H1 (cell line): Measurements from ENCODE around the gene OR2D3. TPM values are rescaled to one million over a fixed set of nuclear protein-coding genes. Genes with fewer than 3 reads are reported as not detected.

Source experiments
- CTCF ChIA-PET: fragments of 300-600 bp; sonication (Branson Sonifier 250); formaldehyde crosslinking; loops from one replicate; lab custom pipeline; 2021; ENCODE audit not compliant: partially characterized antibody; lab: Charles Lee
- POLR2A ChIA-PET: fragments of 300-600 bp; sonication (Branson Sonifier 250); formaldehyde crosslinking; loops from one replicate; lab custom pipeline; 2021; ENCODE audit warnings: inconsistent platforms; ENCODE audit not compliant: partially characterized antibody; lab: Charles Lee
- DNase-seq, 2 experiments: peaks; one replicate each; pipeline versions ENCODE4 v3.0.0 to v3.0.0-alpha.2; 2010 to 2022; ENCODE audit warnings: low spot score in 2 of 2, low read depth in 1 of 2, mixed read lengths in 1 of 2
- FAIRE-seq: peaks from 2 replicates; lab custom pipeline; 2011; peaks lifted over from hg19 to GRCh38; lab: Jason Lieb, UNC
- H2AFZ ChIP-seq: 2 replicates; pipeline ENCODE4 v1.8.1; 2012; ENCODE audit warnings: low read length, inconsistent platforms
- H2AK5ac ChIP-seq: 2 replicates; pipeline ENCODE4 v1.6.1; 2013; ENCODE audit warnings: low read depth, low read length
- H2BK120ac ChIP-seq: replicated peaks from 2 replicates; pipeline ENCODE3; 2013; ENCODE audit warnings: low read depth, low read length, inconsistent platforms
- H2BK12ac ChIP-seq: 2 replicates; pipeline ENCODE4 v1.6.1; 2013; ENCODE audit warnings: low read depth, low read length
- H2BK15ac ChIP-seq: 2 replicates; pipeline ENCODE4 v1.6.1; 2013; ENCODE audit warnings: low read length
- H2BK20ac ChIP-seq: 2 replicates; pipeline ENCODE4 v1.6.1; 2013; ENCODE audit warnings: low read length
- H2BK5ac ChIP-seq: 2 replicates; pipeline ENCODE4 v1.6.1; 2013; ENCODE audit warnings: low read depth, low read length
- H3K14ac ChIP-seq: 2 replicates; pipeline ENCODE4 v1.6.1; 2013; ENCODE audit warnings: inconsistent platforms; ENCODE audit not compliant: insufficient read length
- H3K18ac ChIP-seq: 2 replicates; pipeline ENCODE4 v1.6.1; 2013; ENCODE audit warnings: low read length; ENCODE audit errors: extremely low read depth
- H3K23ac ChIP-seq: 2 replicates; pipeline ENCODE4 v1.6.1; 2013; ENCODE audit warnings: inconsistent platforms; ENCODE audit not compliant: insufficient read length
- H3K23me2 ChIP-seq: 2 replicates; pipeline ENCODE4 v1.6.1; 2013; ENCODE audit warnings: low read depth, low read length
- H3K27ac ChIP-seq: 2 replicates; pipeline ENCODE4 v1.6.1; 2011; ENCODE audit warnings: low read depth, low read length, inconsistent platforms
- H3K27me3 ChIP-seq, 4 experiments: replicated peaks in 1 of 4; 1 replicate in 1 of 4; 2 replicates in 3 of 4; pipeline versions ENCODE4 v1.6.1 to v1.8.1; 2011 to 2013; ENCODE audit warnings: low read length in 3 of 4, mild to moderate bottlenecking in 3 of 4, inconsistent platforms in 2 of 4, mixed read lengths in 2 of 4, moderate library complexity in 1 of 4; ENCODE audit not compliant: control insufficient read depth in 3 of 4, insufficient read depth in 3 of 4; ENCODE audit errors: extremely low read depth in 1 of 4
- H3K36me3 ChIP-seq, 4 experiments: 2 replicates each; pipeline versions ENCODE4 v1.6.1 to v1.8.1; 2011 to 2013; ENCODE audit warnings: mild to moderate bottlenecking in 4 of 4, low read length in 3 of 4, moderate library complexity in 2 of 4, control low read depth in 1 of 4, inconsistent platforms in 1 of 4; ENCODE audit not compliant: insufficient read depth in 4 of 4, control insufficient read depth in 2 of 4
- H3K4ac ChIP-seq: replicated peaks from 2 replicates; pipeline ENCODE3; 2013; ENCODE audit warnings: low read length, low read depth, mixed read lengths, inconsistent platforms; ENCODE audit not compliant: insufficient read length
- H3K4me1 ChIP-seq, 4 experiments: replicated peaks in 1 of 4; 1 replicate in 1 of 4; 2 replicates in 3 of 4; pipeline versions ENCODE4 v1.6.1 to v1.8.1; 2011 to 2013; ENCODE audit warnings: low read length in 3 of 4, inconsistent platforms in 2 of 4, mixed read lengths in 1 of 4; ENCODE audit not compliant: insufficient read depth in 4 of 4, control insufficient read depth in 3 of 4
- H3K4me2 ChIP-seq, 2 experiments: 2 replicates each; pipeline versions ENCODE4 v1.6.1 to v1.8.1; 2011 to 2013; ENCODE audit warnings: low read depth in 2 of 2, low read length in 2 of 2, control low read depth in 1 of 2, inconsistent platforms in 1 of 2, mild to moderate bottlenecking in 1 of 2; ENCODE audit not compliant: insufficient read depth in 1 of 2
- H3K4me3 ChIP-seq, 4 experiments: fragments of 200-600, 300-600 bp in 1 of 4; sonication (generic), shearing (Covaris generic), sonication (Bioruptor Twin) in 1 of 4; 2 replicates each; pipeline versions ENCODE4 v1.5.1 to v1.8.1; 2011 to 2016; ENCODE audit warnings: low read length in 4 of 4, low read depth in 3 of 4, control low read depth in 2 of 4, inconsistent platforms in 2 of 4, mild to moderate bottlenecking in 2 of 4, mixed read lengths in 1 of 4, moderate library complexity in 1 of 4; ENCODE audit not compliant: insufficient read depth in 2 of 4; ENCODE audit errors: extremely low read depth in 1 of 4
- H3K56ac ChIP-seq: replicated peaks from 2 replicates; pipeline ENCODE3; 2013; ENCODE audit warnings: low read depth, mild to moderate bottlenecking, mixed read lengths, low read length, inconsistent platforms; ENCODE audit not compliant: insufficient read length
- H3K79me1 ChIP-seq: 2 replicates; pipeline ENCODE4 v1.6.1; 2013; ENCODE audit warnings: low read depth, low read length, control low read depth
- H3K79me2 ChIP-seq, 2 experiments: 2 replicates each; pipeline versions ENCODE4 v1.6.1 to v1.8.1; 2012 to 2013; ENCODE audit warnings: low read length in 2 of 2, mild to moderate bottlenecking in 2 of 2, inconsistent platforms in 1 of 2; ENCODE audit not compliant: insufficient read depth in 2 of 2, control insufficient read depth in 1 of 2
- H3K9ac ChIP-seq, 4 experiments: replicated peaks in 1 of 4; 1 replicate in 1 of 4; 2 replicates in 3 of 4; pipeline versions ENCODE4 v1.6.1 to v1.8.1; 2011 to 2013; ENCODE audit warnings: low read depth in 3 of 4, low read length in 3 of 4, control low read depth in 2 of 4, mild to moderate bottlenecking in 2 of 4, moderate library complexity in 2 of 4, inconsistent platforms in 1 of 4; ENCODE audit errors: extremely low read depth in 1 of 4
- H3K9me3 ChIP-seq, 2 experiments: 2 replicates each; pipeline versions ENCODE4 v1.6.1 to v1.8.1; 2012 to 2013; ENCODE audit warnings: mild to moderate bottlenecking in 2 of 2, moderate library complexity in 2 of 2, control low read depth in 1 of 2, inconsistent platforms in 1 of 2, low read depth in 1 of 2, low read length in 1 of 2, mixed read lengths in 1 of 2; ENCODE audit not compliant: insufficient read depth in 2 of 2
- H4K20me1 ChIP-seq, 2 experiments: replicated peaks in 1 of 2; 2 replicates each; pipeline versions ENCODE3 to v1.8.1; 2011 to 2013; ENCODE audit warnings: inconsistent platforms in 2 of 2, low read length in 2 of 2, mild to moderate bottlenecking in 1 of 2; ENCODE audit not compliant: insufficient read depth in 2 of 2, control insufficient read depth in 1 of 2
- H4K5ac ChIP-seq: 2 replicates; pipeline ENCODE4 v1.6.1; 2013; ENCODE audit warnings: low read length, low read depth, mixed read lengths, inconsistent platforms; ENCODE audit not compliant: insufficient read length
- H4K8ac ChIP-seq: 2 replicates; pipeline ENCODE4 v1.8.0; 2013; ENCODE audit warnings: mild to moderate bottlenecking, moderate library complexity, low read length, inconsistent platforms; ENCODE audit not compliant: insufficient read depth; ENCODE audit errors: extremely low read depth
- H4K91ac ChIP-seq: replicated peaks from 2 replicates; pipeline ENCODE3; 2013; ENCODE audit warnings: low read length, mixed read lengths, inconsistent platforms; ENCODE audit not compliant: insufficient read length
- RAD21 ChIP-seq, 2 experiments: IDR thresholded peaks in 1 of 2; conservative IDR thresholded peaks in 1 of 2; 2 replicates each; pipeline ENCODE4 v1.6.1; 2011; ENCODE audit warnings: low read depth in 2 of 2, low read length in 2 of 2, improper control_type of control experiment in 1 of 2, inconsistent platforms in 1 of 2, mild to moderate bottlenecking in 1 of 2, moderate library complexity in 1 of 2
- RFX5 ChIP-seq: IDR thresholded peaks from 2 replicates; pipeline ENCODE4 v1.6.1; 2011; ENCODE audit warnings: low read depth, low read length, improper control_type of control experiment, borderline replicate concordance
- YY1 ChIP-seq: IDR thresholded peaks from 2 replicates; pipeline ENCODE4 v1.6.1; 2011; ENCODE audit warnings: low read depth, mild to moderate bottlenecking, low read length
- WGBS, 2 experiments: shearing (Covaris generic) in 1 of 2; methylation state at CpG; one replicate each; pipeline versions ENCODE4 v1.1.6 to v1.1.7; 2013 to 2015; ENCODE audit warnings: low lambda C conversion rate in 2 of 2, mixed read lengths in 2 of 2, inconsistent platforms in 1 of 2, low coverage in 1 of 2, missing lambda C conversion rate in 1 of 2; ENCODE audit not compliant: insufficient replicate concordance in 2 of 2, insufficient coverage in 1 of 2, insufficient read length in 1 of 2; ENCODE audit errors: extremely low coverage in 1 of 2, missing lambda C conversion rate in 1 of 2; 5-methylcytosine and 5-hydroxymethylcytosine counted together
- polyA plus RNA-seq, 7 experiments: library from polyadenylated mRNA; depleted of rRNA in 3 of 7; stranded (reverse) in 5 of 7; unstranded in 2 of 7; fragments of >200 nt in 5 of 7; fragments of 200-250 nt in 2 of 7; gene quantifications; 1 replicate in 5 of 7; 2 replicates in 1 of 7; 4 replicates in 1 of 7; pipeline versions ENCODE4 v1.2.1 to v1.2.3, GENCODE V29; 2011 to 2013; ENCODE audit warnings: missing spikeins in 2 of 7, mixed read lengths in 2 of 7
- total RNA-seq: library from RNA; stranded (reverse); fragmentation: NEBNext Ultra II Directional; extraction: Animal tissue kit (Norgen Biotek cat#: 25700); gene quantifications from 2 replicates; pipeline ENCODE4 v1.2.1, GENCODE V29; 2021
- TF ChIP-seq, protein P1 (sequence below): IDR thresholded peaks from 2 replicates; pipeline ENCODE4 v1.6.1; 2011; ENCODE audit warnings: low read depth, mild to moderate bottlenecking, low read length; ENCODE audit not compliant: insufficient read depth

OR2D3 gene
- total and polyA plus RNA-seq, 2 of the 8 experiments (the other 6 are each of a cell fraction or from before 2014, with no cell fraction given), result not detected

DNA sequence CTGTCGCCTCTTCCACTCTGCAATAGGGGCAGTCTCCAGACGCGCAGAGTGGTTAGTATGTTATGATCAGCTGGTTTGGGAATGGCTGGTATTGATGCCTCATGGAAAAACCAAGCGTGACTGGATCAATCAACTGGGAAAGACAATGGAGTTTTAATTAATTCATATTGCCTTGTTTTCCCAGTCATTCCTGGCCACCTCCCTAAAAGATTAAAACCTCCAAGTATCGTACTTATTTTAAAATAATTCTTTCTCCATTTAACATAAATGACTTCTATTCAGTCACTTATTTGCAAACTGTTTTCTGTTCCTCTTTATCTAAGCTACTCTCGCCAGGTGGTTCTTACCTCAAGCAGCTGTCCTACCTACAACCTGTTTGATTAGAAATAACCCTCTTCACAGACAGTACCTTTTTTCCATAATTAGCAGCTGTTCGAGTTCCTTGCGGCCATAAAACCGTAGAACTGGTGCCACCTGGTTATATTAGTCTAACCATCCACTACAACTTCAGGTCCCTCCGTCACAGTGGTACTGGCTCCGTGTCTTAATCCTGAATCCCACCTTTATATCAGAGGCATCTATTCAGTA lies 6.3 kb downstream of the OR2D3 start:
- no peak for DNase-seq
- peak overlapping the region; percentile 88 for H3K18ac ChIP-seq
- ChIA-PET CTCF (interaction anchor here (0.7 to 1.9 kb wide), 3 partner anchors 64 to 173 kb away, joined by 3 to 5 read pairs (median 4); partner anchors contain the start of gene OR10A2), POLR2A (interaction anchor here (0.9 to 1.7 kb wide), 6 partner anchors 18 to 605 kb away, joined by 3 to 4 read pairs (median 3); no protein-coding TSS in a partner anchor)
- peak overlapping the region; percentile 31 for H4K91ac ChIP-seq
- H3K23me2 ChIP-seq, result peaks cover 7% of the 10 kb centered on the region; the same call in 1 of the 2 replicates
- H3K4me1 ChIP-seq, result peaks cover 2 to 10% (median 7%) of the 10 kb centered on the region in 4 experiments; a peak in 5 of 7 replicates
- peak overlapping the region; percentile 70 to 98 for H3K4me2 ChIP-seq
- no peak overlapping the region for H3K56ac ChIP-seq
- peak overlapping the region; percentile 97; the same call in 1 of the 2 replicates for H2AFZ ChIP-seq
- H3K9ac ChIP-seq, result peak overlapping the region; percentile 73 to 93 (median 84)
- no peak overlapping the region for H2BK120ac ChIP-seq
- no peak overlapping the region; the same call in 1 of the 2 replicates for H2BK12ac ChIP-seq
- H3K27me3 ChIP-seq, result no peaks in the 10 kb centered on the region
- no peak overlapping the region for H4K8ac ChIP-seq
- no peak overlapping the region for H3K14ac ChIP-seq
- H3K79me2 ChIP-seq, result peaks cover 0 to 35% of the 10 kb centered on the region in 2 experiments; a peak in 2 of 4 replicates
- H2AK5ac ChIP-seq, result no peak overlapping the region
- peak overlapping the region; percentile 72; the same call in 1 of the 2 replicates for H3K27ac ChIP-seq
- H3K79me1 ChIP-seq, result no peaks in the 10 kb centered on the region; the same call in 1 of the 2 replicates
- no peak for TF ChIP-seq RAD21 (IDR thresholded peaks at IDR 0.05 in 1 of 2, conservative IDR thresholded peaks at IDR 0.05 in 1 of 2; ENCODE audit: low read depth in 2 of 2, low read length in 2 of 2)
- TF ChIP-seq RFX5, result no peak
- no peak for TF ChIP-seq YY1
- TF ChIP-seq, protein P1, sequence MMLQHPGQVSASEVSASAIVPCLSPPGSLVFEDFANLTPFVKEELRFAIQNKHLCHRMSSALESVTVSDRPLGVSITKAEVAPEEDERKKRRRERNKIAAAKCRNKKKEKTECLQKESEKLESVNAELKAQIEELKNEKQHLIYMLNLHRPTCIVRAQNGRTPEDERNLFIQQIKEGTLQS, result no peak
- H3K23ac ChIP-seq, result no peak overlapping the region
- H2BK15ac ChIP-seq, result no peak overlapping the region
- WGBS, 2 experiments, result 33% methylated on average over 11 of the region's 11 CpGs; no CpG with 5 or more reads in 1 of the 2 experiments
- no peak overlapping the region for H3K4ac ChIP-seq
- no peak overlapping the region for H2BK20ac ChIP-seq
- no peaks in the 10 kb centered on the region for H3K9me3 ChIP-seq
- no peaks in the 10 kb centered on the region for H4K20me1 ChIP-seq
- H3K36me3 ChIP-seq, result peaks cover 0 to 5% (median 0%) of the 10 kb centered on the region in 4 experiments; a peak in 2 of 8 replicates
- H2BK5ac ChIP-seq, result peak overlapping the region; percentile 83; the same call in 1 of the 2 replicates
- no peak overlapping the region for H4K5ac ChIP-seq
- peak overlapping the region; percentile 58 to 99 (median 96) for H3K4me3 ChIP-seq
- FAIRE-seq, result peak; percentile 19
